Renal pelvis (tissue), 4 donors: Measurements from ENCODE around the gene TINAG. TPM values are rescaled to one million over a fixed set of nuclear protein-coding genes. Genes with fewer than 3 reads are reported as not detected.

Source experiments
- DNase-seq: peaks from one replicate; pipeline ENCODE4 v3.0.0-alpha.2; 2013
- polyA plus RNA-seq, 3 donors: library from polyadenylated mRNA; unstranded; fragments of 120-200 nt; gene quantifications; one replicate each; pipeline ENCODE4 v1.2.1, GENCODE V29; 2013; ENCODE audit not compliant: insufficient read length in 3 of 3

TINAG gene
- polyA plus RNA-seq, 3 donors, result 27.1 to 30.2 (median 29.8) TPM

GRCh38 chr6:54415517-54415916 lies 107.3 kb downstream of the TINAG start:
- no peak for DNase-seq

- DNase-seq, result no peak
Measured at GRCh38 chr6:54419885-54420284, 111.6 kb downstream of the TINAG start.

- DNase-seq, result no peak
Measured at GRCh38 chr6:54426995-54427394, 118.8 kb downstream of the TINAG start.

- DNase-seq, result no peak
Measured at GRCh38 chr6:54427396-54427937, 119.2 kb downstream of the TINAG start.

GRCh38 chr6:54428431-54428830 lies 120.2 kb downstream of the TINAG start:
- peak; percentile 37 for DNase-seq

- no peak for DNase-seq
Measured at GRCh38 chr6:54431466-54431865, 123.2 kb downstream of the TINAG start.

Other genes with a start within 250 kb of the TINAG start
- gene MLIP, start 197.0 kb upstream of the TINAG start, polyA plus RNA-seq, result under 1 TPM; 0.25 to 0.70 (median 0.50) TPM